Activated CD8-positive, alpha-beta memory T cell treated with anti-CD3 and anti-CD28 coated beads, Interleukin-2, amount 50 U/mL, for 48 hours (primary cell): Measurements from ENCODE around the gene PSMA4.
"Not testable (repeated sequence)": the region's sequence is repeated elsewhere in the genome, so short reads cannot be mapped to it uniquely, and the experiment has no call there.

Source experiments
- DNase-seq: peaks from one replicate; pipeline ENCODE4 v3.0.0-alpha.2; 2020

The PSMA4 gene

GRCh38 chr15:78552597-78552996 lies 12.4 kb downstream of the PSMA4 start:
- DNase-seq = no peak

- not testable (repeated sequence) for DNase-seq
These were observed 20.0 kb downstream of the PSMA4 start for GRCh38 chr15:78560201-78560600.

GRCh38 chr15:78561490-78561889 lies 21.2 kb downstream of the PSMA4 start:
- no peak for DNase-seq

- DNase-seq = no peak
These were observed 22.8 kb downstream of the PSMA4 start for GRCh38 chr15:78563092-78563491.

GRCh38 chr15:78564743-78565096 lies 24.5 kb downstream of the PSMA4 start:
- DNase-seq = peak; percentile 54

GRCh38 chr15:78565097-78565950 lies 25.1 kb downstream of the PSMA4 start, which contains the start of gene CHRNA5:
Gene CHRNA5, plus strand, starts transcription at chr15:78565520. Its CDS starts 200 bp downstream, at chr15:78565720.
- DNase-seq = peak; percentile 90

GRCh38 chr15:78565951-78566774 lies 25.9 kb downstream of the PSMA4 start:
- DNase-seq = peak; percentile 55

- no peak for DNase-seq
These were observed 27.3 kb downstream of the PSMA4 start for GRCh38 chr15:78567531-78567930.

- DNase-seq = no peak
These were observed 30.5 kb downstream of the PSMA4 start for GRCh38 chr15:78570710-78571109.

GRCh38 chr15:78571382-78571781 lies 31.1 kb downstream of the PSMA4 start:
- no peak for DNase-seq

GRCh38 chr15:78573416-78573815 lies 33.2 kb downstream of the PSMA4 start:
- no peak for DNase-seq

GRCh38 chr15:78574944-78575343 lies 34.7 kb downstream of the PSMA4 start:
- DNase-seq = no peak

- no peak for DNase-seq
These were observed 57.3 kb downstream of the PSMA4 start for GRCh38 chr15:78597583-78597982.

- no peak for DNase-seq
These were observed 58.1 kb downstream of the PSMA4 start for GRCh38 chr15:78598348-78598747.

GRCh38 chr15:78599189-78599588 lies 58.9 kb downstream of the PSMA4 start:
- DNase-seq = no peak
